ENCODE data around the gene B4GALT5.

Gene B4GALT5

GRCh38 chr20:49700411-49701185, 13.1 kb downstream of the B4GALT5 start:
- DNase-seq = no peak

GRCh38 chr20:49699200-49699992, 14.3 kb downstream of the B4GALT5 start:
- DNase-seq = peak in 1 of 5 experiments; percentile 78

GRCh38 chr20:49698477-49698876, 15.2 kb downstream of the B4GALT5 start:
- DNase-seq = no peak

- DNase-seq = no peak
Measured at GRCh38 chr20:49697071-49697470, 16.6 kb downstream of the B4GALT5 start.

GRCh38 chr20:49696594-49696993, 17.1 kb downstream of the B4GALT5 start:
- no peak for DNase-seq

- DNase-seq = no peak
Measured at GRCh38 chr20:49695830-49696229, 17.8 kb downstream of the B4GALT5 start.

- no peak for DNase-seq
Measured at GRCh38 chr20:49694450-49695071, 19.1 kb downstream of the B4GALT5 start.

GRCh38 chr20:49693435-49694171, 20.1 kb downstream of the B4GALT5 start:
- no peak for DNase-seq

GRCh38 chr20:49692941-49693340, 20.7 kb downstream of the B4GALT5 start:
- DNase-seq = no peak

- no peak for DNase-seq
Measured at GRCh38 chr20:49691818-49692568, 21.7 kb downstream of the B4GALT5 start.

GRCh38 chr20:49690899-49691620, 22.6 kb downstream of the B4GALT5 start:
- DNase-seq = no peak

- no peak for DNase-seq
Measured at GRCh38 chr20:49687595-49688567, 25.8 kb downstream of the B4GALT5 start.

- DNase-seq = no peak
Measured at GRCh38 chr20:49685809-49686208, 27.9 kb downstream of the B4GALT5 start.

- no peak for DNase-seq
Measured at GRCh38 chr20:49685161-49685601, 28.5 kb downstream of the B4GALT5 start.

GRCh38 chr20:49684335-49684997, 29.2 kb downstream of the B4GALT5 start:
- DNase-seq = no peak

- DNase-seq = no peak
Measured at GRCh38 chr20:49682798-49683197, 30.9 kb downstream of the B4GALT5 start.

- DNase-seq = no peak
Measured at GRCh38 chr20:49682278-49682677, 31.4 kb downstream of the B4GALT5 start.

- DNase-seq = no peak
Measured at GRCh38 chr20:49681850-49682216, 31.8 kb downstream of the B4GALT5 start.

GRCh38 chr20:49680484-49680883, 33.2 kb downstream of the B4GALT5 start:
- no peak for DNase-seq

GRCh38 chr20:49679634-49680033, 34.0 kb downstream of the B4GALT5 start:
- DNase-seq = no peak
